HG03442 (cell line): ENCODE data around the gene CARMIL1.
"Not testable (repeated sequence)": the region's sequence is repeated elsewhere in the genome, so short reads cannot be mapped to it uniquely, and the experiment has no call there.

Source experiments
- ATAC-seq: cut with Tn5 transposase; IDR thresholded peaks from one replicate; pipeline ENCODE4 v1.9.1; 2021; ENCODE audit warnings: mild to moderate bottlenecking, moderate library complexity; ENCODE audit not compliant: unreplicated experiment

The CARMIL1 gene

GRCh38 chr6:25435416-25435985 lies 156.3 kb downstream of the CARMIL1 start:
- no peak for ATAC-seq

GRCh38 chr6:25436760-25437159 lies 157.6 kb downstream of the CARMIL1 start:
- no peak for ATAC-seq

- ATAC-seq: no peak
Observed at GRCh38 chr6:25439368-25439767, 160.2 kb downstream of the CARMIL1 start.

- ATAC-seq: no peak
Observed at GRCh38 chr6:25441663-25442270, 162.6 kb downstream of the CARMIL1 start.

GRCh38 chr6:25442898-25443297 lies 163.7 kb downstream of the CARMIL1 start:
- ATAC-seq: no peak

GRCh38 chr6:25444521-25444920 lies 165.3 kb downstream of the CARMIL1 start:
- not testable (repeated sequence) for ATAC-seq

GRCh38 chr6:25446830-25447569 lies 167.8 kb downstream of the CARMIL1 start:
- no peak for ATAC-seq

- ATAC-seq: no peak
Observed at GRCh38 chr6:25447570-25447929, 168.4 kb downstream of the CARMIL1 start.

GRCh38 chr6:25448965-25449538 lies 169.9 kb downstream of the CARMIL1 start:
- ATAC-seq: no peak

GRCh38 chr6:25449774-25450173 lies 170.6 kb downstream of the CARMIL1 start:
- no peak for ATAC-seq

- no peak for ATAC-seq
Observed at GRCh38 chr6:25450469-25451198, 171.5 kb downstream of the CARMIL1 start.

GRCh38 chr6:25452031-25452430 lies 172.9 kb downstream of the CARMIL1 start:
- ATAC-seq: no peak

- ATAC-seq: no peak
Observed at GRCh38 chr6:25453288-25453687, 174.1 kb downstream of the CARMIL1 start.

GRCh38 chr6:25454136-25454535 lies 175.0 kb downstream of the CARMIL1 start:
- ATAC-seq: no peak

- no peak for ATAC-seq
Observed at GRCh38 chr6:25456249-25457040, 177.3 kb downstream of the CARMIL1 start.

- ATAC-seq: no peak
Observed at GRCh38 chr6:25457516-25457915, 178.3 kb downstream of the CARMIL1 start.

GRCh38 chr6:25458485-25458884 lies 179.3 kb downstream of the CARMIL1 start:
- ATAC-seq: no peak

GRCh38 chr6:25462235-25462897 lies 183.2 kb downstream of the CARMIL1 start:
- ATAC-seq: no peak

- no peak for ATAC-seq
Observed at GRCh38 chr6:25463441-25463840, 184.3 kb downstream of the CARMIL1 start.

- ATAC-seq: no peak
Observed at GRCh38 chr6:25464225-25464624, 185.1 kb downstream of the CARMIL1 start.
